OCI-LY3 (cell line): ENCODE data around the gene BSX.

Experiments used
- H2AFZ ChIP-seq: fragments of 200-600, 300-600 bp; shearing (Covaris generic); 2 replicates; pipeline ENCODE4 v1.6.0; 2014; ENCODE audit warnings: antibody characterized with exemption, low read depth, low read length
- H3K27ac ChIP-seq: fragments of 200-600, 300-600 bp; sonication (generic); 2 replicates; pipeline ENCODE4 v1.5.1; 2014; ENCODE audit warnings: mild to moderate bottlenecking, low read length, moderate library complexity, mixed read lengths
- H3K27me3 ChIP-seq: fragments of 200-600, 300-600 bp; sonication (generic); 2 replicates; pipeline ENCODE4 v1.6.1; 2014; ENCODE audit warnings: low read depth, low read length, mixed read lengths
- H3K36me3 ChIP-seq: fragments of 200-600, 300-600 bp; sonication (generic); replicated peaks from 2 replicates; pipeline ENCODE3; 2014; ENCODE audit warnings: low read depth, low read length, mixed read lengths
- H3K4me1 ChIP-seq: fragments of 300-600, 200-600 bp; sonication (generic); 2 replicates; pipeline ENCODE4 v1.6.1; 2014; ENCODE audit warnings: low read length, mixed read lengths
- H3K4me2 ChIP-seq: fragments of 200-600, 300-600 bp; sonication (generic); 2 replicates; pipeline ENCODE4 v1.6.1; 2014; ENCODE audit warnings: low read length, mixed read lengths
- H3K4me3 ChIP-seq: fragments of 300-600, 200-600 bp; sonication (generic); 2 replicates; pipeline ENCODE4 v1.5.1; 2014; ENCODE audit warnings: antibody characterized with exemption, mild to moderate bottlenecking, low read length, moderate library complexity
- H3K79me2 ChIP-seq: fragments of 300-600, 200-600 bp; shearing (Covaris generic); 2 replicates; pipeline ENCODE4 v1.6.1; 2014; ENCODE audit warnings: mild to moderate bottlenecking, low read length, mixed read lengths
- H3K9ac ChIP-seq: fragments of 300-600, 200-600 bp; shearing (Covaris generic); 2 replicates; pipeline ENCODE4 v1.6.0; 2014; ENCODE audit warnings: mild to moderate bottlenecking, low read length, moderate library complexity
- H3K9me3 ChIP-seq: fragments of 200-600, 300-600 bp; shearing (Covaris generic); 2 replicates; pipeline ENCODE4 v1.6.1; 2014; ENCODE audit warnings: low read length, mixed read lengths; ENCODE audit not compliant: insufficient read depth
- H4K20me1 ChIP-seq: fragments of 200-600, 300-600 bp; sonication (generic); 2 replicates; pipeline ENCODE4 v1.6.1; 2016; ENCODE audit warnings: low read length, mixed read lengths; ENCODE audit not compliant: insufficient read depth
- CTCF ChIP-seq: fragments of 200-600, 300-600 bp; sonication (generic); IDR thresholded peaks from 2 replicates; pipeline ENCODE4 v1.5.1; 2014; ENCODE audit warnings: antibody characterized with exemption, low read length, low read depth
- EZH2phosphoT487 ChIP-seq: fragments of 200-600 bp; shearing (Covaris generic); IDR thresholded peaks from 2 replicates; pipeline ENCODE4 v1.6.1; 2018; ENCODE audit warnings: antibody characterized with exemption, mixed run types, low read depth

Gene BSX

GRCh38 chr11:122981388-122982264 is at the start of gene BSX:
BSX (minus strand) TSS chr11:122981834; CDS start chr11:122981671, 163 bp downstream.
- H3K4me1 ChIP-seq, result no peaks in the 10 kb centered on the region
- H3K79me2 ChIP-seq, result no peaks in the 10 kb centered on the region
- H4K20me1 ChIP-seq, result no peaks in the 10 kb centered on the region
- H2AFZ ChIP-seq, result no peak within 1 kb of the TSS
- no peak for TF ChIP-seq EZH2phosphoT487
- TF ChIP-seq CTCF, result no peak
- no peak within 1 kb of the TSS for H3K4me2 ChIP-seq
- no peaks in the 10 kb centered on the region for H3K36me3 ChIP-seq
- peaks cover 8% of the 10 kb centered on the region; the same call in 1 of the 2 replicates for H3K27me3 ChIP-seq
- H3K9ac ChIP-seq, result no peak within 1 kb of the TSS
- no peaks in the 10 kb centered on the region for H3K9me3 ChIP-seq
- H3K4me3 ChIP-seq, result no peak within 1 kb of the TSS
- H3K27ac ChIP-seq, result no peak within 1 kb of the TSS

- Histone ChIP-seq H3K27ac (no peak overlapping the region), H3K4me1 (no peaks in the 10 kb centered on the region), H4K20me1 (no peaks in the 10 kb centered on the region), H3K36me3 (no peaks in the 10 kb centered on the region), H3K9ac (no peak overlapping the region), H3K27me3 (peaks cover 19% of the 10 kb centered on the region; the same call in 1 of the 2 replicates), H3K4me2 (no peak overlapping the region), H3K4me3 (no peak overlapping the region), H2AFZ (no peak overlapping the region), H3K9me3 (no peaks in the 10 kb centered on the region), H3K79me2 (no peaks in the 10 kb centered on the region)
- TF ChIP-seq EZH2phosphoT487 (no peak), CTCF (no peak)
Observed at GRCh38 chr11:123030517-123030916, 48.9 kb upstream of the BSX start.

GRCh38 chr11:123020968-123021367 is 39.3 kb upstream of the BSX start:
- no peaks in the 10 kb centered on the region for H4K20me1 ChIP-seq
- no peak overlapping the region for H3K27ac ChIP-seq
- H3K4me2 ChIP-seq, result no peak overlapping the region
- peaks cover 14% of the 10 kb centered on the region for H3K27me3 ChIP-seq
- no peaks in the 10 kb centered on the region for H3K9me3 ChIP-seq
- TF ChIP-seq EZH2phosphoT487, result no peak
- peak; percentile 69 for TF ChIP-seq CTCF
- no peaks in the 10 kb centered on the region for H3K36me3 ChIP-seq
- no peaks in the 10 kb centered on the region for H3K79me2 ChIP-seq
- no peak overlapping the region for H3K9ac ChIP-seq
- H2AFZ ChIP-seq, result no peak overlapping the region
- peaks cover 8% of the 10 kb centered on the region for H3K4me1 ChIP-seq
- no peak overlapping the region for H3K4me3 ChIP-seq

GRCh38 chr11:123018702-123019101 is 37.1 kb upstream of the BSX start:
- H3K4me1 ChIP-seq, result peaks cover 7% of the 10 kb centered on the region
- H3K36me3 ChIP-seq, result no peaks in the 10 kb centered on the region
- no peak overlapping the region for H3K4me3 ChIP-seq
- H2AFZ ChIP-seq, result no peak overlapping the region
- TF ChIP-seq CTCF, result no peak
- TF ChIP-seq EZH2phosphoT487, result no peak
- H3K9me3 ChIP-seq, result no peaks in the 10 kb centered on the region
- H4K20me1 ChIP-seq, result no peaks in the 10 kb centered on the region
- H3K27me3 ChIP-seq, result peaks cover 14% of the 10 kb centered on the region
- H3K9ac ChIP-seq, result no peak overlapping the region
- no peak overlapping the region for H3K4me2 ChIP-seq
- no peaks in the 10 kb centered on the region for H3K79me2 ChIP-seq
- H3K27ac ChIP-seq, result no peak overlapping the region
